ENCODE data around the gene TRIOBP. TPM values are rescaled to one million over a fixed set of nuclear protein-coding genes. Genes with fewer than 3 reads are reported as not detected.
"Not testable (repeated sequence)": the region's sequence is repeated elsewhere in the genome, so short reads cannot be mapped to it uniquely, and the experiment has no call there.

The TRIOBP gene
- total and polyA plus RNA-seq, 12 donors: 34.7 to 115 (median 82.4) TPM

- H3K4me1 ChIP-seq: peaks cover 0 to 7% (median 0%) of the 10 kb centered on the region in 9 donors
- no peak overlapping the region for H3K4me3 ChIP-seq
- ATAC-seq: no peak
- no peak for TF ChIP-seq CTCF (IDR thresholded peaks at IDR 0.05)
- no peaks in the 10 kb centered on the region for H3K27me3 ChIP-seq
- intact Hi-C loops (cut with DNase I): loop anchor here in 9 of 10 donors (5.0 to 10.0 kb wide), 5 partner anchors 37 to 170 kb away; partner anchors contain the start of gene NOL12 (in 1 of the 9)
- DNase-seq: no peak
- 73% methylated on average over 2 of the region's 2 CpGs for WGBS, 2 donors
- no peaks in the 10 kb centered on the region for H3K9me3 ChIP-seq
- H3K36me3 ChIP-seq: no peaks in the 10 kb centered on the region
- H3K27ac ChIP-seq: no peak overlapping the region
Observed at GRCh38 chr22:37794376-37794775, 97.5 kb downstream of the TRIOBP start.

- Histone ChIP-seq H3K27me3 (no peaks in the 10 kb centered on the region), H3K27ac (no peak overlapping the region), H3K4me1 (peaks cover 0 to 7% (median 0%) of the 10 kb centered on the region in 9 donors), H3K36me3 (no peaks in the 10 kb centered on the region), H3K9me3 (no peaks in the 10 kb centered on the region), H3K4me3 (no peak overlapping the region)
- intact Hi-C loops (cut with DNase I): loop anchor here in 6 of 10 donors (2.0 to 10.0 kb wide), 4 partner anchors 111 to 171 kb away; partner anchors contain the start of gene NOL12 (in 1 of the 6)
- ATAC-seq: no peak
- DNase-seq: no peak
- TF ChIP-seq CTCF (IDR thresholded peaks at IDR 0.05): no peak
- WGBS, 2 donors: 76 to 99% methylated on average over 3 of the region's 3 CpGs
Observed at GRCh38 chr22:37796079-37796478, 99.2 kb downstream of the TRIOBP start.

- H3K27me3 ChIP-seq, H3K4me3 ChIP-seq, H3K9me3 ChIP-seq, H3K36me3 ChIP-seq, H3K27ac ChIP-seq, DNase-seq, ATAC-seq, H3K4me1 ChIP-seq: not testable (repeated sequence)
- intact Hi-C loops (cut with DNase I): loop anchor here in 6 of 10 donors (2.0 to 10.0 kb wide), 4 partner anchors 112 to 172 kb away; partner anchors contain the start of gene NOL12 (in 1 of the 6)
- WGBS, 2 donors: 91 to 92% methylated on average over 7 of the region's 7 CpGs
Observed at GRCh38 chr22:37797259-37797658, 100.4 kb downstream of the TRIOBP start.

GRCh38 chr22:37797874-37798500 lies 101.1 kb downstream of the TRIOBP start:
- TF ChIP-seq CTCF (IDR thresholded peaks at IDR 0.05): no peak
- Histone ChIP-seq H3K4me3 (no peak overlapping the region), H3K27me3 (peaks cover 0 to 9% (median 0%) of the 10 kb centered on the region in 7 donors), H3K27ac (no peak overlapping the region), H3K4me1 (peaks cover 0 to 14% (median 10%) of the 10 kb centered on the region in 9 donors), H3K36me3 (no peaks in the 10 kb centered on the region), H3K9me3 (no peaks in the 10 kb centered on the region)
- ATAC-seq (no peak), DNase-seq (no peak)
- intact Hi-C loops (cut with DNase I): loop anchor here in 6 of 10 donors (2.0 to 10.0 kb wide), 4 partner anchors 113 to 173 kb away; partner anchors contain the start of gene NOL12 (in 1 of the 6)
- WGBS, 2 donors: 54% methylated on average over 14 of the region's 14 CpGs

- intact Hi-C loops (cut with DNase I): loop anchor here in 6 of 10 donors (5.0 to 10.0 kb wide), 5 partner anchors 45 to 175 kb away; partner anchors contain the start of gene NOL12 (in 1 of the 6)
- DNase-seq, ATAC-seq, H3K9me3 ChIP-seq, H3K36me3 ChIP-seq, H3K4me3 ChIP-seq, H3K27ac ChIP-seq: not testable (repeated sequence)
- Histone ChIP-seq H3K4me1 (peaks cover 0 to 29% (median 12%) of the 10 kb centered on the region in 9 donors), H3K27me3 (peaks cover 0 to 20% (median 0%) of the 10 kb centered on the region in 7 donors)
- 78 to 85% methylated on average over 9 of the region's 9 CpGs for WGBS, 2 donors
Observed at GRCh38 chr22:37799979-37800378, 103.1 kb downstream of the TRIOBP start.
